ENCODE data around the gene P4HA3.

P4HA3 gene

GRCh38 chr11:74338963-74339362, 27.5 kb upstream of the P4HA3 start:
- no peak for TF ChIP-seq CTCF (IDR thresholded peaks at IDR 0.05)

GRCh38 chr11:74333193-74333592, 21.8 kb upstream of the P4HA3 start:
- no peak for TF ChIP-seq CTCF (IDR thresholded peaks at IDR 0.05)

GRCh38 chr11:74332291-74332690, 20.9 kb upstream of the P4HA3 start:
- TF ChIP-seq CTCF (IDR thresholded peaks at IDR 0.05): no peak

- TF ChIP-seq CTCF (IDR thresholded peaks at IDR 0.05): no peak
Observed at GRCh38 chr11:74330075-74330858, 18.8 kb upstream of the P4HA3 start.

GRCh38 chr11:74327076-74327475, 15.6 kb upstream of the P4HA3 start:
- no peak for TF ChIP-seq CTCF (IDR thresholded peaks at IDR 0.05)

GRCh38 chr11:74326665-74327064, 15.2 kb upstream of the P4HA3 start:
- TF ChIP-seq CTCF (IDR thresholded peaks at IDR 0.05): no peak

GRCh38 chr11:74325649-74326645, 14.5 kb upstream of the P4HA3 start:
- no peak for TF ChIP-seq CTCF (IDR thresholded peaks at IDR 0.05)
